H1 (cell line): ENCODE data around the gene LCE2B. TPM values are rescaled to one million over a fixed set of nuclear protein-coding genes. Genes with fewer than 3 reads are reported as not detected.
"Not testable (repeated sequence)": the region's sequence is repeated elsewhere in the genome, so short reads cannot be mapped to it uniquely, and the experiment has no call there.

Experiments
- CTCF ChIA-PET: fragments of 300-600 bp; sonication (Branson Sonifier 250); formaldehyde crosslinking; loops from one replicate; lab custom pipeline; 2021; ENCODE audit not compliant: partially characterized antibody; lab: Charles Lee
- POLR2A ChIA-PET: fragments of 300-600 bp; sonication (Branson Sonifier 250); formaldehyde crosslinking; loops from one replicate; lab custom pipeline; 2021; ENCODE audit warnings: inconsistent platforms; ENCODE audit not compliant: partially characterized antibody; lab: Charles Lee
- DNase-seq, 2 experiments: peaks; one replicate each; pipeline versions ENCODE4 v3.0.0 to v3.0.0-alpha.2; 2010 to 2022; ENCODE audit warnings: low spot score in 2 of 2, low read depth in 1 of 2, mixed read lengths in 1 of 2
- FAIRE-seq: peaks from 2 replicates; lab custom pipeline; 2011; peaks lifted over from hg19 to GRCh38; lab: Jason Lieb, UNC
- H2AFZ ChIP-seq: 2 replicates; pipeline ENCODE4 v1.8.1; 2012; ENCODE audit warnings: low read length, inconsistent platforms
- H2AK5ac ChIP-seq: 2 replicates; pipeline ENCODE4 v1.6.1; 2013; ENCODE audit warnings: low read depth, low read length
- H2BK120ac ChIP-seq: replicated peaks from 2 replicates; pipeline ENCODE3; 2013; ENCODE audit warnings: low read depth, low read length, inconsistent platforms
- H2BK12ac ChIP-seq: 2 replicates; pipeline ENCODE4 v1.6.1; 2013; ENCODE audit warnings: low read depth, low read length
- H2BK15ac ChIP-seq: 2 replicates; pipeline ENCODE4 v1.6.1; 2013; ENCODE audit warnings: low read length
- H2BK20ac ChIP-seq: 2 replicates; pipeline ENCODE4 v1.6.1; 2013; ENCODE audit warnings: low read length
- H2BK5ac ChIP-seq: 2 replicates; pipeline ENCODE4 v1.6.1; 2013; ENCODE audit warnings: low read depth, low read length
- H3K14ac ChIP-seq: 2 replicates; pipeline ENCODE4 v1.6.1; 2013; ENCODE audit warnings: inconsistent platforms; ENCODE audit not compliant: insufficient read length
- H3K18ac ChIP-seq: 2 replicates; pipeline ENCODE4 v1.6.1; 2013; ENCODE audit warnings: low read length; ENCODE audit errors: extremely low read depth
- H3K23ac ChIP-seq: 2 replicates; pipeline ENCODE4 v1.6.1; 2013; ENCODE audit warnings: inconsistent platforms; ENCODE audit not compliant: insufficient read length
- H3K23me2 ChIP-seq: 2 replicates; pipeline ENCODE4 v1.6.1; 2013; ENCODE audit warnings: low read depth, low read length
- H3K27ac ChIP-seq: 2 replicates; pipeline ENCODE4 v1.6.1; 2011; ENCODE audit warnings: low read depth, low read length, inconsistent platforms
- H3K27me3 ChIP-seq, 4 experiments: replicated peaks in 1 of 4; 1 replicate in 1 of 4; 2 replicates in 3 of 4; pipeline versions ENCODE4 v1.6.1 to v1.8.1; 2011 to 2013; ENCODE audit warnings: low read length in 3 of 4, mild to moderate bottlenecking in 3 of 4, inconsistent platforms in 2 of 4, mixed read lengths in 2 of 4, moderate library complexity in 1 of 4; ENCODE audit not compliant: control insufficient read depth in 3 of 4, insufficient read depth in 3 of 4; ENCODE audit errors: extremely low read depth in 1 of 4
- H3K36me3 ChIP-seq, 4 experiments: 2 replicates each; pipeline versions ENCODE4 v1.6.1 to v1.8.1; 2011 to 2013; ENCODE audit warnings: mild to moderate bottlenecking in 4 of 4, low read length in 3 of 4, moderate library complexity in 2 of 4, control low read depth in 1 of 4, inconsistent platforms in 1 of 4; ENCODE audit not compliant: insufficient read depth in 4 of 4, control insufficient read depth in 2 of 4
- H3K4ac ChIP-seq: replicated peaks from 2 replicates; pipeline ENCODE3; 2013; ENCODE audit warnings: low read length, low read depth, mixed read lengths, inconsistent platforms; ENCODE audit not compliant: insufficient read length
- H3K4me1 ChIP-seq, 4 experiments: replicated peaks in 1 of 4; 1 replicate in 1 of 4; 2 replicates in 3 of 4; pipeline versions ENCODE4 v1.6.1 to v1.8.1; 2011 to 2013; ENCODE audit warnings: low read length in 3 of 4, inconsistent platforms in 2 of 4, mixed read lengths in 1 of 4; ENCODE audit not compliant: insufficient read depth in 4 of 4, control insufficient read depth in 3 of 4
- H3K4me2 ChIP-seq, 2 experiments: 2 replicates each; pipeline versions ENCODE4 v1.6.1 to v1.8.1; 2011 to 2013; ENCODE audit warnings: low read depth in 2 of 2, low read length in 2 of 2, control low read depth in 1 of 2, inconsistent platforms in 1 of 2, mild to moderate bottlenecking in 1 of 2; ENCODE audit not compliant: insufficient read depth in 1 of 2
- H3K4me3 ChIP-seq, 4 experiments: fragments of 200-600, 300-600 bp in 1 of 4; sonication (generic), shearing (Covaris generic), sonication (Bioruptor Twin) in 1 of 4; 2 replicates each; pipeline versions ENCODE4 v1.5.1 to v1.8.1; 2011 to 2016; ENCODE audit warnings: low read length in 4 of 4, low read depth in 3 of 4, control low read depth in 2 of 4, inconsistent platforms in 2 of 4, mild to moderate bottlenecking in 2 of 4, mixed read lengths in 1 of 4, moderate library complexity in 1 of 4; ENCODE audit not compliant: insufficient read depth in 2 of 4; ENCODE audit errors: extremely low read depth in 1 of 4
- H3K56ac ChIP-seq: replicated peaks from 2 replicates; pipeline ENCODE3; 2013; ENCODE audit warnings: low read depth, mild to moderate bottlenecking, mixed read lengths, low read length, inconsistent platforms; ENCODE audit not compliant: insufficient read length
- H3K79me1 ChIP-seq: 2 replicates; pipeline ENCODE4 v1.6.1; 2013; ENCODE audit warnings: low read depth, low read length, control low read depth
- H3K79me2 ChIP-seq, 2 experiments: 2 replicates each; pipeline versions ENCODE4 v1.6.1 to v1.8.1; 2012 to 2013; ENCODE audit warnings: low read length in 2 of 2, mild to moderate bottlenecking in 2 of 2, inconsistent platforms in 1 of 2; ENCODE audit not compliant: insufficient read depth in 2 of 2, control insufficient read depth in 1 of 2
- H3K9ac ChIP-seq, 4 experiments: replicated peaks in 1 of 4; 1 replicate in 1 of 4; 2 replicates in 3 of 4; pipeline versions ENCODE4 v1.6.1 to v1.8.1; 2011 to 2013; ENCODE audit warnings: low read depth in 3 of 4, low read length in 3 of 4, control low read depth in 2 of 4, mild to moderate bottlenecking in 2 of 4, moderate library complexity in 2 of 4, inconsistent platforms in 1 of 4; ENCODE audit errors: extremely low read depth in 1 of 4
- H3K9me3 ChIP-seq, 2 experiments: 2 replicates each; pipeline versions ENCODE4 v1.6.1 to v1.8.1; 2012 to 2013; ENCODE audit warnings: mild to moderate bottlenecking in 2 of 2, moderate library complexity in 2 of 2, control low read depth in 1 of 2, inconsistent platforms in 1 of 2, low read depth in 1 of 2, low read length in 1 of 2, mixed read lengths in 1 of 2; ENCODE audit not compliant: insufficient read depth in 2 of 2
- H4K20me1 ChIP-seq, 2 experiments: replicated peaks in 1 of 2; 2 replicates each; pipeline versions ENCODE3 to v1.8.1; 2011 to 2013; ENCODE audit warnings: inconsistent platforms in 2 of 2, low read length in 2 of 2, mild to moderate bottlenecking in 1 of 2; ENCODE audit not compliant: insufficient read depth in 2 of 2, control insufficient read depth in 1 of 2
- H4K5ac ChIP-seq: 2 replicates; pipeline ENCODE4 v1.6.1; 2013; ENCODE audit warnings: low read length, low read depth, mixed read lengths, inconsistent platforms; ENCODE audit not compliant: insufficient read length
- H4K8ac ChIP-seq: 2 replicates; pipeline ENCODE4 v1.8.0; 2013; ENCODE audit warnings: mild to moderate bottlenecking, moderate library complexity, low read length, inconsistent platforms; ENCODE audit not compliant: insufficient read depth; ENCODE audit errors: extremely low read depth
- H4K91ac ChIP-seq: replicated peaks from 2 replicates; pipeline ENCODE3; 2013; ENCODE audit warnings: low read length, mixed read lengths, inconsistent platforms; ENCODE audit not compliant: insufficient read length
- WGBS, 2 experiments: shearing (Covaris generic) in 1 of 2; methylation state at CpG; one replicate each; pipeline versions ENCODE4 v1.1.6 to v1.1.7; 2013 to 2015; ENCODE audit warnings: low lambda C conversion rate in 2 of 2, mixed read lengths in 2 of 2, inconsistent platforms in 1 of 2, low coverage in 1 of 2, missing lambda C conversion rate in 1 of 2; ENCODE audit not compliant: insufficient replicate concordance in 2 of 2, insufficient coverage in 1 of 2, insufficient read length in 1 of 2; ENCODE audit errors: extremely low coverage in 1 of 2, missing lambda C conversion rate in 1 of 2; 5-methylcytosine and 5-hydroxymethylcytosine counted together
- polyA plus RNA-seq, 7 experiments: library from polyadenylated mRNA; depleted of rRNA in 3 of 7; stranded (reverse) in 5 of 7; unstranded in 2 of 7; fragments of >200 nt in 5 of 7; fragments of 200-250 nt in 2 of 7; gene quantifications; 1 replicate in 5 of 7; 2 replicates in 1 of 7; 4 replicates in 1 of 7; pipeline versions ENCODE4 v1.2.1 to v1.2.3, GENCODE V29; 2011 to 2013; ENCODE audit warnings: missing spikeins in 2 of 7, mixed read lengths in 2 of 7
- total RNA-seq: library from RNA; stranded (reverse); fragmentation: NEBNext Ultra II Directional; extraction: Animal tissue kit (Norgen Biotek cat#: 25700); gene quantifications from 2 replicates; pipeline ENCODE4 v1.2.1, GENCODE V29; 2021

LCE2B gene
- total and polyA plus RNA-seq, 2 of the 8 experiments (the other 6 are each of a cell fraction or from before 2014, with no cell fraction given), result not detected

DNA sequence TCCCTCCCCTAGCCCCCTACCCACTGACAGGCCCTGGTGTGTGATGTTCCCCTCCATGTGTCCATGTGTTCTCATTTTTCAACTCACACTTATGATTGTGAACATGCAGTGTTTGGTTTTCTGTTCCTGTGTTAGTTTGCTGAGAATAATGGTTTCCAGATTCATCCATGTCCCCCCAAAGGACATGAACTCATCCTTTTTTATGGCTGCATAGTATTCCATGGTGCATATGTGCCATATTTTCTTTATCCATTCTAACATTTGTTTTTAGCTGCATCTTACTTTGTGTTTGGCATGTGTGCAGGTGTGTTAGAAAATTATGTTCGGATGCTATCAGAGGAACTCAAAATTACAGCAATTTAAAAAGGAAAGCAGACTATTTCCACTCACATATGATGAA, 19.8 kb upstream of the LCE2B start:
- H4K8ac ChIP-seq, H3K79me1 ChIP-seq, H3K23ac ChIP-seq, H3K56ac ChIP-seq, H3K27me3 ChIP-seq, H2AK5ac ChIP-seq, H3K23me2 ChIP-seq, H2BK20ac ChIP-seq, H3K4me3 ChIP-seq, CTCF ChIA-PET, H3K9ac ChIP-seq, H2BK120ac ChIP-seq, H2BK5ac ChIP-seq, H2BK15ac ChIP-seq, H3K14ac ChIP-seq, FAIRE-seq, H3K79me2 ChIP-seq, H3K4ac ChIP-seq, POLR2A ChIA-PET, H3K4me2 ChIP-seq, H2AFZ ChIP-seq, H3K27ac ChIP-seq, H4K91ac ChIP-seq, H3K36me3 ChIP-seq, H3K18ac ChIP-seq, H2BK12ac ChIP-seq, H3K4me1 ChIP-seq, H4K20me1 ChIP-seq, H4K5ac ChIP-seq, DNase-seq: not testable (repeated sequence)
- peaks cover 64 to 83% of the 10 kb centered on the region in 2 experiments for H3K9me3 ChIP-seq
- WGBS, 2 experiments, result 93% methylated on average over 1 of the region's 1 CpG; no CpG with 5 or more reads in 1 of the 2 experiments
